Epidermal melanocyte (primary cell): ENCODE measurements around the gene TMEM59L.

Experiments used
- DNase-seq: peaks from one replicate; pipeline ENCODE4 v3.0.0; 2011; ENCODE audit warnings: low spot score; ENCODE audit not compliant: insufficient read length

The TMEM59L gene

DNA sequence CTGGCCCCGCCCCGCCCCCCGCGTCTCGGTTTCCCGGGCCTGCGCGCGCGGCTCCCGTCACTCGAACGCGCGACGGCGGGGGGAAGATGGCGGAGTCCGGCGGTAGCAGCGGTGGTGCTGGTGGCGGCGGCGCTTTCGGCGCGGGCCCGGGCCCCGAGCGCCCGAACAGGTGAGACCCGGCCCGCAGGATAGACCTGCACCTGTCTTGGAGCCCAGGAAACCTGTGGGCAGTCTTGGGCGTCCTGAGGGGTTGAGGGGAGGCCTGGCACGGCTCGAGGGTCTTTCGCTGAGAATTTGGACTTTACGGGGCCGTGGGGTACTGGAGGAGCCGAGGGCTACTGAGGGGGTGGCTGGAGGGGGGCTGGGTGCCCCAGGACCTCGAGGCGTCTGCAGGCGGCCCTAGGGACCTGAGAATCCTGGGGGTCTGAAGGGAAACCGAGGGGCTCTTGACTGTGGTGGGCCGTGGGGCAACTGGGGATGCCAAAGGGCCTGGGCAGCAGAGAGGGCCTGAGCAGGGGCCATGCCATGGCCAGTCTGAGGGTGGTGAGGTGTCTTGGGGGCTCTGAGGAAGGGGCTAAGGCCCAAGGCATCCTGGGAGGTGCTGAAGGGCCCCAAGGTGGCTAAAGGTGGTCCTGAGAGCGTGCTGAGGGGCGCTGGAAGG lies 24.4 kb downstream of the TMEM59L start, which contains the start of gene KLHL26:
KLHL26 (plus strand) TSS at position 60 of the 661 bp plus-strand sequence; CDS start at position 87, 27 bp downstream.
- DNase-seq, result no peak

DNA sequence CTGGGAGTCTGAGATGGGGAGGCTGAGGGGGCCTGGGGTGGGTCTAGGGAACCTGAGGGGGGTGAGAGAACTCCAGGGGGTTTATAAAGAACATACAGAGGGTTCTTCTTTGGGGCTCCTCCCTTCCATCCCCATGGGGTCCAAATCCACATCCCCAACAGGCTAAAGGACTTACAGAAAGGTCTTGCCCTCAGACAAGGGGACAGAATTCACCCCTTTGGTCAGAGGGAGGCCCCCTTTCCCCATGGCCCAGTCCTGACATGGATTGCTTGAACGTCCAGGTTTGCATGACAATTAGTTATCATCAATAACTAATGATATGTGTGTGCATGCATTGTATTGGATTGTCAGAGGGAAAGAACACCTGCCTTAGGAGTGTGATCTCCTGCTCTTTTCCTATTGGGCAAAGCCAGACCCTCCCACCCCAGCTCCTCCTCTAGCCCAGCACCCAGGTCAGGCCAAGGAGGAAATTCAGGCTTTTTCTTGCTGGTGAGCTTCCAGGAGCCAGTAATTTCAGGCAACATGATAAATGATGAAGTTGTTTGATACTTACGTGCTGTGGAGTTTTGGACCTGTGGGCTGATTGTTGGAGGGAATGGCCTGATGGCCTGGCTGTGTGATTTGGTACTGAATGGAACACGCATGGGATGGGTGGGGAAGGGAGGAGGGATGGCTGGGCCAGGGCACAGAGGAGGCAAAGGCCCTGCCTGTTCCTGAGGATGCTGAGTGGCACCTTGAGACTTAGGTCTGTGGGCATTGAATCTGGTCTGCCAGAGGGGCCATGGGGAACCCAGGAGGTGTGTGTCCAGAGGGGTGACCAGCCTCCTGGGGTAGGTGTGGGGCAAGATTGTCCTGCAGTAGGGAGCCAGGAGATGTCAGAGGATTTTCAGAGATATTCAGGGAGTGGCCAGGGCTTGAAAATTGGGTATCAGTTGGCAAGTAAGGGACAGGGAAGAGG lies 25.3 kb downstream of the TMEM59L start:
- no peak for DNase-seq

GRCh38 chr19:18639706-18640243 lies 27.1 kb downstream of the TMEM59L start:
- no peak for DNase-seq

DNA sequence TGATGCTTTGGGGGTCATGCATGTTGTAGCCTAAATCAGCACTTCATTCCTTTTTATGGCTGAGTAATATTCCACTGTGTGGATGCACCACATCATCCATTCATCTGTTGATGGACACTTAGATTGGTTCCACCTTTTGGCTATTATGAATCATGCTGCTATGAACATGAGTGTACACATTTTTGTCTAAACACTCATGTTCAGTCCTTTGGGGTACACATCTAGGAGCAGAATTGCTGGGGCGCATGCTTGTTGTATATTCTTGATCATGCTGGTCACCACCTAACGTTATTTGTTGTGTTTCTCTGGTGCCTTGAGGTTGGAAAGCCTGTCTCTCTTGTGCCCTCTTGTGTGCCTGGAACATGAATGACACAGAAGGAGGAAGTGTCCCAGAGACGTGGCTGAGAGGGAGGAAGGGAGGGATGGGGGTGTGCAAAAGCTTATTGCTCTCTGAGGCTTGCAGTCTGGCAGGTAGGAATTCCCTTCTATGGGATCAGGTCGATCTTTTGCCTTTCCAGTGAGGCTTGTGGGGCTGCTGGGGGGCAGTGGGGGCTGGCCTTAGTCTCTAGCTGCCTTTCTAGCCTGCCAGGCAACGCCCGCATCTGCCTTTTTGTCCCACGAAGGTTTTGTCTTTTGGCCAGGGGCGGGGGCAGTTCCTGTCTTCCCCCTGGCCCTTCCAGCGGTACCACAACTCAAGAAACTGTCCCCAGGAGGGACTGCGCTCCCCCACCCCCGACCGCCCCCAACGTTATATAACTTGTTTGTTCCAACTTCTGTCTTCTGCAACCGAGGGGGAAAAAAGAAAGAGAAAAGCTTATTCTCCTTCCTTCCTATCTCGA lies 31.7 kb downstream of the TMEM59L start:
- DNase-seq, result no peak

- DNase-seq, result no peak
Observed at GRCh38 chr19:18645035-18645511, 32.4 kb downstream of the TMEM59L start.

- DNase-seq, result no peak
Observed at GRCh38 chr19:18646535-18647370, 34.1 kb downstream of the TMEM59L start.

DNA sequence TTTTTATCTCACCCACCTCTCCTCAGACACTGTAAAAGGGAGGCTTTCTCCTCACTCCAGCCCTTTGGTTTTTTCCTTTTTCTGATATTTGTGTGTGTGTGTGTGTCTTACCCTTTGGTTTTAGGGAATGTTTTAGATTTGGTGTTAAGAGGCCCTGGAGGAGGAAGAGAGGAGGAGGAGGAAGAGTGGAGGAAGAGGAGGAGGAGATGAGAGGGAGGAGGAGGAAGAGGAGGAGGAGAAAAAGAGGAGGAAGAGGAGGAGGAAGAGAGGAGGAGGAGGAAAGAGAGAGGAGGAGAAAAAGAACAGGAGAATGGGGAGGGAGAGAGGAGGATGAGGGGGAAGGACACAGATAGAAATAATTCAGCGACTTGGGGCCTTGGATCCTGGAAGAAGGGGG lies 34.7 kb downstream of the TMEM59L start:
- no peak for DNase-seq

DNA sequence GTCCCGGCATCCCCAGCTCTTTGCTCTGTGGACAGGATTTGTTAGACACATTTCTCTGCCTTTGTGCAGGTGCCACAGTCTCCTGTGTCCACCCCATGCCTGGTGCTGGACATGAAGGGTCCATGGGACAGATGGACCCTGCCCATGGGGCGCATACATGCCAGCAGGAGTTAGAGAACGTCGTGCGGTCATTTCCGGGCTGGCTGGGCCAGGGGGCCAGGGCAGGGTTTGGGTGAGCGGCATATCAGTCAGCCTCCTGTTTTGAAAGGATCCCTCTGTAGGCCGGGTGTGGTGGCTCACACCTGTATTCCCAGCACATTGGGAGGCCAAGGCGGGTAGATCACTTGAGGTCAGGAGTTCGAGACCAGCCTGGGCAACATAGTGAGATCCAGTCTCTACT lies 35.1 kb downstream of the TMEM59L start:
- DNase-seq, result no peak

DNA sequence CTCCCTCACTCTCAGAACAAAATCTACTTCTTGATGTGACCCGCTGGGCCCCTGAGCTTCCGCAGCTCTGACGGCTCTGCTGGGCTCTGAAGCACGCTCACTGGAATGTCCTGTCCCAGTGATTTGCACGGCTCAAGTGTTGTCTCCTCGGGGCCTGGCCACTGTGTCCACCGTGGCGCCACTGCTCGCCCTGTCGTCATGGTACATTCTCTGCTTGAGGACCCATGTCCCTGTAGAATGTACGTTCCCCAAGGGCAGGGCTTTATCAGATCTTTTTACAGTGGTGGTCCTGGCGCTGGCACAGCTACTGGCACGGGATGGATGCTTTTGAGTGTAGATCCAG lies 36.3 kb downstream of the TMEM59L start:
- DNase-seq, result no peak

- no peak for DNase-seq
Observed at GRCh38 chr19:18649371-18650020, 36.8 kb downstream of the TMEM59L start.

GRCh38 chr19:18650021-18650390 lies 37.3 kb downstream of the TMEM59L start:
- no peak for DNase-seq

- no peak for DNase-seq
Observed at GRCh38 chr19:18650468-18651041, 37.9 kb downstream of the TMEM59L start.

DNA sequence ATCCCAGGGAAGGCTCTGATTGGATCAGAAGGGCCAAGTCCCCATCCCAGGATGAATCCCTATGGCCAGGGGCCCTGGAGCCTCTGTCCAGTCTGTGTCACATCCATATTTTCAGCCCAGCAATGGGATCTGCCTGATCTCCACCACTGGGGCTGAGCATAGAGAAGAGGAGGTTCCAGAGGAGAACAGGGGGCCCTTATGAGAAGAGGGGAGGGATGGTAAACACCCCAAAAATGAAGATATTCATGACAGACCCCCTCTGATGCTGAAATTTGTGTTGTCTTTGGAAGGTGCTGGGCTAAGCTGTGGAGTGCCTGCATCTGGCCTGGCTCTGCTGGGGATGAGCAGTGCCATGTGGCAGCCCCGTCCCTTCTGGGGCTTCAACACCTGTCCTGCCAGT lies 38.6 kb downstream of the TMEM59L start:
- DNase-seq, result no peak

- no peak for DNase-seq
Observed at GRCh38 chr19:18651733-18652132, 39.1 kb downstream of the TMEM59L start.

DNA sequence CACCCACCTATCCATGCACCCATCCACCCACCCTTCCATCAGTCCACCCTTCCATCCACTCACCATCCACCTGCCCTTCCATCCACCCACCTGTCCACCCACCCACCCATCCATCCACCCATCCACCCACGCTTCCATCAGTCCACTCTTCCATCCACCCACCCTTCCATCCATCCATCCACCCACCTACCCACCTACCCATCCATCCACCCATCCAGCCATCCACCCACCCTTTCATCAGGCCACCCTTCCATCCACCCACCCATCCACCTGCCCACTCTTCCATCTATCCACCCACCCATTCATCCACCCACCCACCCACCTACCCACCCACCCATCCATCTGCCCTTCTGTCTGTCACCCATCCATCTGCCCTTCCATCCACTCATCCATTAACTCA lies 41.2 kb downstream of the TMEM59L start:
- DNase-seq, result no peak

GRCh38 chr19:18654469-18654868 lies 41.8 kb downstream of the TMEM59L start:
- no peak for DNase-seq

- no peak for DNase-seq
Observed at GRCh38 chr19:18655173-18655844, 42.6 kb downstream of the TMEM59L start.

DNA sequence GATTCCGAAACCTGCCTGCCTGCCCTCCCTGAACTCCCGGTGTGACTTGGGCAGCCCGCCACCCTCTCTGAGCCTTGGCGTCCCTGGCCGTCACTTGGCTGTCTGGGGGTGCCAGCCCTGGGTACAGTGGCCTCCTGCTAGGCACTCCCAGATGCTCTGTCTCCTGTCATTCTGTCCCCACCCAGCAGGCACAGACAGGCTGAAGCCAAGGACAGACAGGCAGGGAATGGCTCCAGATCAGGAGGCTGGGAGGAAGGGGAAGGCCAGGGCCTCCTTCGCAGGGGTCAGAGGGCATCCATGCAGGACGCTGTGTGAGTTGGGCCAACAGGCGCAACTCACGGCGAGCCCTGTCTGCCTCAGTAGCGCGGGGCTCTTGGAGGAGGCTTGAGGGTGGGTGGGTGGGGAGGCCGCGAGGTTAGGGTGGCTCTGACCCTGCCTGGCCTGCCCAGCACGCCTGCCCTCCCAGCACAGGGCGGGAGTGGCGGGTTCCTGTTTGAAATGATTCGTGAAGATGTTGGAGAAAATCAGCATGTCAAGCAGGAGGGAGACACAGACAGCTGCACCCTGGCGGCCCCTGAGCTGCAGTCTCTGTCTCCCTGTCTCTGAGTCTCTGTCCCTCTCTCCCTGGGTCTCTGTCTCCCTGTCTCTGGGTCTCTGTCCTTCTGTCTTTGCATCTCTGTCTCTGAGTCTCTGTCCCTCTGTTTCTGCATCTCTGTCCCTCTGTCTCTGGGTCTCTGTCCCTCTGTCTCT lies 43.8 kb downstream of the TMEM59L start:
- DNase-seq, result no peak
